Activated CD4-positive, alpha-beta T cell treated with anti-CD3 and anti-CD28 coated beads, Interleukin-10, Interleukin-2, amounts not matched to agents 100 ng/mL and 50 ng/mL, durations not matched to agents 16 hours and 8 hours (primary cell): Measurements from ENCODE around the gene FAM228A.
"Not testable (repeated sequence)": the region's sequence is repeated elsewhere in the genome, so short reads cannot be mapped to it uniquely, and the experiment has no call there.

Experiments
- DNase-seq: peaks from one replicate; pipeline ENCODE4 v3.0.0-alpha.2; 2020

Gene FAM228A

GRCh38 chr2:24191848-24192247, 17.0 kb downstream of the FAM228A start:
- DNase-seq: no peak

GRCh38 chr2:24197213-24197612, 22.4 kb downstream of the FAM228A start:
- not testable (repeated sequence) for DNase-seq

- DNase-seq: no peak
Measured at GRCh38 chr2:24199968-24200590, 25.2 kb downstream of the FAM228A start.

- DNase-seq: no peak
Measured at GRCh38 chr2:24200799-24201198, 25.9 kb downstream of the FAM228A start.

GRCh38 chr2:24203029-24203786, 28.4 kb downstream of the FAM228A start:
- DNase-seq: no peak

GRCh38 chr2:24203787-24204150, 28.9 kb downstream of the FAM228A start:
- no peak for DNase-seq

- no peak for DNase-seq
Measured at GRCh38 chr2:24204505-24204904, 29.7 kb downstream of the FAM228A start.

- no peak for DNase-seq
Measured at GRCh38 chr2:24205131-24205530, 30.3 kb downstream of the FAM228A start.

GRCh38 chr2:24206242-24206641, 31.4 kb downstream of the FAM228A start:
- DNase-seq: no peak

- no peak for DNase-seq
Measured at GRCh38 chr2:24206714-24207113, 31.9 kb downstream of the FAM228A start.

- DNase-seq: no peak
Measured at GRCh38 chr2:24207359-24207758, 32.5 kb downstream of the FAM228A start.

GRCh38 chr2:24208490-24208889, 33.6 kb downstream of the FAM228A start:
- no peak for DNase-seq

GRCh38 chr2:24209389-24210105, 34.7 kb downstream of the FAM228A start:
- DNase-seq: no peak

- DNase-seq: no peak
Measured at GRCh38 chr2:24210106-24210455, 35.2 kb downstream of the FAM228A start.

- no peak for DNase-seq
Measured at GRCh38 chr2:24210723-24211122, 35.9 kb downstream of the FAM228A start.

GRCh38 chr2:24211408-24211807, 36.6 kb downstream of the FAM228A start:
- no peak for DNase-seq

- peak; percentile 65 for DNase-seq
Measured at GRCh38 chr2:24214880-24215279, 40.0 kb downstream of the FAM228A start.

- no peak for DNase-seq
Measured at GRCh38 chr2:24220554-24221291, 45.9 kb downstream of the FAM228A start.

GRCh38 chr2:24221343-24222050, 46.6 kb downstream of the FAM228A start:
- DNase-seq: no peak

- DNase-seq: no peak
Measured at GRCh38 chr2:24222946-24223345, 48.1 kb downstream of the FAM228A start.

GRCh38 chr2:24225499-24226242, 50.8 kb downstream of the FAM228A start:
- DNase-seq: no peak

- peak; percentile 18 for DNase-seq
Measured at GRCh38 chr2:24228470-24228869, 53.6 kb downstream of the FAM228A start.
